ENCODE measurements around the gene PIP5K1B. TPM values are rescaled to one million over a fixed set of nuclear protein-coding genes. Genes with fewer than 3 reads are reported as not detected.

Gene PIP5K1B
- total and polyA plus RNA-seq, 10 of the 15 experiments (the other 5 are each of a cell fraction or from before 2014, with no cell fraction given): 6.8 to 16.3 (median 10.6) TPM

GRCh38 chr9:68940573-68940972 is 235.5 kb downstream of the PIP5K1B start:
- in situ Hi-C loops (cut with MboI): no loop called here
- POLR2A ChIA-PET: no interaction called here

More at GRCh38 chr9:68940573-68940972, 235.5 kb downstream of the PIP5K1B start:
- SMC1A ChIA-PET (ENCODE audit: uncharacterized antibody, unreplicated experiment): interaction anchor here (1.5 kb wide), 1 partner anchor 24 kb away, joined by 3 read pairs; no protein-coding TSS in a partner anchor
- Histone ChIP-seq H3K4me1 (ENCODE audit: control insufficient read depth, insufficient read depth, low read length) (peaks cover 17% of the 10 kb centered on the region; the same call in 1 of the 2 replicates), H3K4me3 (no peak overlapping the region), H4K20me1 (ENCODE audit: control insufficient read depth, insufficient read depth) (no peaks in the 10 kb centered on the region), H3K9ac (ENCODE audit: control insufficient read depth, insufficient read depth, low read length) (no peak overlapping the region), H3K79me2 (ENCODE audit: control insufficient read depth, insufficient read depth, low read length) (no peaks in the 10 kb centered on the region), H2AFZ (ENCODE audit: control insufficient read depth, low read depth, low read length) (no peak overlapping the region), H3K9me3 (replicated peaks; ENCODE audit: control insufficient read depth, insufficient read depth, low read length) (no peaks in the 10 kb centered on the region), H3K27ac (ENCODE audit: control insufficient read depth, insufficient read depth) (no peak overlapping the region), H3K36me3 (ENCODE audit: control insufficient read depth in 2 of 2, insufficient read depth in 2 of 2, low read length in 1 of 2) (peaks cover 0 to 2% of the 10 kb centered on the region in 2 experiments; a peak in 2 of 4 replicates), H3K27me3 (replicated peaks in 1 of 2; ENCODE audit: control insufficient read depth in 2 of 2, insufficient read depth in 2 of 2, low read length in 1 of 2) (no peaks in the 10 kb centered on the region), H3K4me2 (ENCODE audit: control insufficient read depth, insufficient read depth) (no peak overlapping the region)
- WGBS (ENCODE audit: insufficient coverage, insufficient replicate concordance, low lambda C conversion rate, missing lambda C conversion rate): 97% methylated on average over 6 of the region's 6 CpGs
- FAIRE-seq (no peak), ATAC-seq (no peak), DNase-seq (ENCODE audit: low read depth, low spot score) (no peak)
- intact Hi-C loops (cut with micrococcal nuclease; ENCODE audit: unreplicated experiment): no loop called here
- RAD21 ChIA-PET (ENCODE audit: unreplicated experiment): interaction anchor here (0.9 kb wide), 1 partner anchor 11 kb away, joined by 3 read pairs; no protein-coding TSS in a partner anchor
- BruUV-seq (replicated peaks): no TSS peak
- TF ChIP-seq ZBTB40 (IDR thresholded peaks at IDR 0.05; ENCODE audit: borderline replicate concordance): no peak
- TF ChIP-seq FOXK2 (IDR thresholded peaks at IDR 0.05): no peak
- TF ChIP-seq ZNF687 (IDR thresholded peaks at IDR 0.05): no peak
- TF ChIP-seq POLR2A (IDR thresholded peaks at IDR 0.05; ENCODE audit: low read depth, low read length): no peak
- TF ChIP-seq EED (IDR thresholded peaks at IDR 0.05; ENCODE audit: low read depth): no peak
- CTCF ChIA-PET: interaction anchor here (1.1 to 5.5 kb wide), 3 partner anchors 10 to 96 kb away, joined by 3 to 24 read pairs (median 4); no protein-coding TSS in a partner anchor
